Chondrocyte (in vitro differentiated cells): Measurements from ENCODE around the gene IQCH. TPM values are rescaled to one million over a fixed set of nuclear protein-coding genes. Genes with fewer than 3 reads are reported as not detected.

Experiments
- DNase-seq: peaks from one replicate; pipeline ENCODE4 v3.0.0; 2021; ENCODE audit warnings: mixed read lengths, low spot score
- H3K27ac Mint-ChIP-seq: one replicate; pipeline ENCODE4 v1.8.0; 2021; ENCODE audit warnings: mild to moderate bottlenecking, moderate library complexity, mixed read lengths; ENCODE audit not compliant: unreplicated experiment
- H3K27me3 Mint-ChIP-seq: 2 replicates; pipeline ENCODE4 v1.8.0; 2021; ENCODE audit warnings: low read depth, mixed read lengths
- H3K36me3 Mint-ChIP-seq: 2 replicates; pipeline ENCODE4 v1.8.0; 2021; ENCODE audit warnings: low read depth, mixed read lengths
- H3K4me1 Mint-ChIP-seq: 2 replicates; pipeline ENCODE4 v1.8.0; 2021; ENCODE audit warnings: low read depth, mild to moderate bottlenecking, mixed read lengths
- H3K4me3 Mint-ChIP-seq: one replicate; pipeline ENCODE4 v1.8.0; 2021; ENCODE audit warnings: mild to moderate bottlenecking, moderate library complexity, mixed read lengths; ENCODE audit not compliant: unreplicated experiment
- H3K9me3 Mint-ChIP-seq: 2 replicates; pipeline ENCODE4 v1.8.0; 2021; ENCODE audit warnings: low read depth, mixed read lengths
- CTCF ChIP-seq: fragments of 200-600 bp; sonication (generic); IDR thresholded peaks from 2 replicates; pipeline ENCODE4 v1.5.0; 2021; ENCODE audit warnings: antibody characterized with exemption, mild to moderate bottlenecking, moderate library complexity
- total RNA-seq: library from RNA; stranded (reverse); gene quantifications from 3 replicates; pipeline ENCODE4 v1.2.1, GENCODE V29; 2021

IQCH gene
- total RNA-seq, 1 donor from 2014 or later = 1.0 TPM

DNA sequence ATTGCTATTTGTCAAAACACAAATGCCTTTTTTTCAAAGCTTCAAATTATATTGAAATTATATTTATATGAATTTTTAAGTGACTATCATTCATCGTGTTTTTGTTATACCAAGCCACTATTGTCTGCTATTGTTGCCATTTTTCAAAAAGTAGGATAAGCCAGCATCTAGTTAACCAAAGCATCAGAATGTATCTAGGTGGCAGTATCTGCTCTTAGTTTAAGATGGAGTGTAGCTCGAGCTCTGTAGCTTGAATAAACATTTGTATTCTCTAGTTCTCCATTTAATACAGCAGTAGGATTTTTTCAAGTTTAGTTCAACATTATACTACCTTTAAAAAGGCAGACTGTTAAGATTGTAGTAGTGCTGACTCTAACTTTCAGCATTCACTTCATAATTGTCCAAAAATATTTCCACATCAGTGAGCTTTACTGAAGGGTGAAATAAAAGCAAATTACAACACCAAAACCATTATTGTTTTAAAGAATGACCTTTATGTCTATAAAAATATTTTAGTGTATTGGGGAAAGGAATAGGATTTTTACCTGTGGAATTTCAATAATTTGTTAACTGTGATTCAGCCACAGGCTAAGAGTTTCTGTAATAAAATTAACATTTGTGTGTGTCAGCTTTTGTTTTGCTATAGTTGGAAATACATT lies 246.7 kb downstream of the IQCH start:
- DNase-seq = no peak
- Mint-ChIP-seq H3K27ac (no peak overlapping the region), H3K36me3 (no peaks in the 10 kb centered on the region)

DNA sequence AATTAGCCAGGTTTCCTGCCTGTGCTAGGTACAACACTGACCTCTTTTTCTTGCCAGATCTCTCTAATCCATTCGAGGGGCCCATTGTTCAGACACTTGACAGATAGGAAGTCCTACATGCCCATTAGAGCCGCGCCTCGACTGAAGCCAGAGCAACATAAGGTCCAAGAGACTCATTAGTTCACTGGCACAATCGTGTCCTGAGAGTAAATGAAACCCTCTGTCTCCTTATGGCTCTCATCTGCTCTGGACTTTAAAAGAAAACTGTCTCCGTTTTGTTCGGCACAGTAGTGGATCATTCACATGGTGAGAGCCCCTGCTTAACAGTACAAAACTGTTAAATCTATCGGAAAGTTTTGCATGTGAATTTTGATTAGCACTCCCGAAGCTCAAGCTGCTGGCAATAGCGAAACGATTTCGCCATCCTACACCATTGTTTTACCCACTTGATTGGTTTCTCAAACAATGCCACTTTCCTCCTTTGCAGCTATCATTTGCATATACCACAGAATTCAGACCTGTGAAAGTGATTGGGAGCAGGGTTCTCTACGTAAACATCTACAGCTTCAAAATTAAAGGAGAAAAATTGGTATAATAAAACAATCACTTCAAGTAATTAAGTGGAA lies 247.4 kb downstream of the IQCH start:
- peaks cover 11% of the 10 kb centered on the region for H3K4me1 Mint-ChIP-seq
- no peak for DNase-seq
- no peaks in the 10 kb centered on the region for H3K27me3 Mint-ChIP-seq
- no peaks in the 10 kb centered on the region for H3K36me3 Mint-ChIP-seq
- no peaks in the 10 kb centered on the region for H3K9me3 Mint-ChIP-seq
- H3K27ac Mint-ChIP-seq = no peak overlapping the region
- no peak for TF ChIP-seq CTCF
- H3K4me3 Mint-ChIP-seq = no peak overlapping the region

More for the DNA sequence above, 246.7 kb downstream of the IQCH start:
- H3K4me3 Mint-ChIP-seq = no peak overlapping the region
- H3K27me3 Mint-ChIP-seq = no peaks in the 10 kb centered on the region
- TF ChIP-seq CTCF = peak; percentile 78
- H3K9me3 Mint-ChIP-seq = no peaks in the 10 kb centered on the region
- H3K4me1 Mint-ChIP-seq = peaks cover 11% of the 10 kb centered on the region

DNA sequence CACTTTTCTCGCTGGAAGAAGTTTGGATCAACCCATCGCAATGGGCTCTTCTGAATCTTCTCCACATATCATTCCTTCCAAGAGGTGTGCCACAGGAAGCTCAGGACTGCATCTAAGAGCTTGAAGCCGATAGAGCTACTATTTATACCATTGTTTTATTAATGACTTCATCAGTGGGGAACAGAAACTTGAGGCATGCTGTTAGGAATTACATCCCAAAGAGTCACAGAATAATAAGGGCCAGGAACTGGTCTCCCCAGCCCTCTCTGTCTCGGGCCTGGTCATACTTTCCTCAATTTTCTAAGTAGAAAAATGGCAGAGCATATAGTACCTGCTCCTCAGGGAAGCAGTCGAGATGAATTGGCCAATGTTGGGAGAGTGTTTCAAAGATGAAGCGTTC lies 249.5 kb downstream of the IQCH start:
- peaks cover 23% of the 10 kb centered on the region for H3K4me1 Mint-ChIP-seq
- TF ChIP-seq CTCF = no peak
- no peaks in the 10 kb centered on the region for H3K36me3 Mint-ChIP-seq
- no peak for DNase-seq
- no peaks in the 10 kb centered on the region for H3K9me3 Mint-ChIP-seq
- H3K27me3 Mint-ChIP-seq = no peaks in the 10 kb centered on the region
- H3K4me3 Mint-ChIP-seq = no peak overlapping the region
- no peak overlapping the region for H3K27ac Mint-ChIP-seq

DNA sequence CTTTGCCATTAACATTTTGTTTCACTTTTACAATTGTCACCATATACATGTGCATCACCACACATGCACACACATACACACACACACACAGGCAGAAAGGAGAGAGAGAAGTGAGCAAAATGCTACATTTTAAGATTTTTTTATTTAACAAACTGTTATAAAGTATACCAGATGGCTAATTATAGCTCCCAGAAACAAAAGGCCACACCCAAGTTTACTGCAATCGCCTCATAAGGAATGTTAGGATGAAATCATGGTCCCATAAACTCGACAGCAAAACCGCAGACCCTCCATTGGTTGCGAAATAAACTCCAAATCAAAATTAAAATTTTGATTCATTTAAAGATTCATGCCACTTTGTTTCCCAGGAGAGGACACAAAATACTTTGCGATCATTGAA lies 250.2 kb downstream of the IQCH start:
- no peak for DNase-seq
- Mint-ChIP-seq H3K4me1 (peaks cover 23% of the 10 kb centered on the region), H3K27ac (no peak overlapping the region), H3K36me3 (no peaks in the 10 kb centered on the region), H3K27me3 (no peaks in the 10 kb centered on the region), H3K4me3 (no peak overlapping the region), H3K9me3 (no peaks in the 10 kb centered on the region)
- TF ChIP-seq CTCF = no peak

DNA sequence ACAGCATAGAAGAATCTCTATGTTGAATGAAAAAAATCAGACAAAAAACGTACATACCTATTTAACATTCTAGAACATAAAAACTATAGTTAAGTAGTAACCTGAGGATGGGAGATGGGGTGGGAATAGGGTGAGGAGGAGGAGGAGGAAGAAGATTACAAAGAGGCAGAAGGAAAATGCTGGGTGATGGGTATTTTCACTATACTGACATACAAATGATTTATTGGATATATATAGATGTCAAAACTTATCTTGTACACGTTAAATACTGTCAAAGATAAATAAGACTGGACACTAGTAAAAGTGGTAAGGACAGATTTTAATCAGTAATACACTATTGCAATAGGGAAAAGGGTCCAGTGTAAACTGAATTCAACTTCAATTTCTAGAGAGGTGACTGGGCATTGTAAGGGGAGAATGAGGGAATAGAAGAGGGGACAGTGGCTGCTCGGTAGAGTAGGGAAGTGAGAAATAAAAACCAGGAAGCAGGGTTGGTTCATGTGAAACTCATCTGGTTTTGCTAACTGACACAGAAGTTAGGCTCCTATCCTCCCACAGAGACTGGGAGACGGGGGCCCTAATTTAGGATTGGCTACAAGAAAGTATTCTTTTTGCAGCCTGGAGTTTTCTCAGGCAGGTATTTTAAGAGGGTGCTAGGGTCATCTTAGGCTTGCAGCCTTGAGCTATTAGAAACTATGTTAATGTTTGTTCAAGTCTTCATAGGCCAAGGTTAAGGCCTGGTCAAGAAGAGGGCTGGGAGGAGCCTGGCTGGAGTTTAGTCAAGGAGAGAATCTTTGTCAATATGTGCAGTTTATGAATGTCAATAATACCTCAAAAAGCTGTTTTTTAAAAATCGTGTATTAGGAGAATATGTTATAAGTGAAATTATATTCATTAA lies 251.3 kb downstream of the IQCH start:
- Mint-ChIP-seq H3K4me1 (peaks cover 32% of the 10 kb centered on the region), H3K27ac (no peak overlapping the region), H3K27me3 (no peaks in the 10 kb centered on the region), H3K36me3 (no peaks in the 10 kb centered on the region), H3K4me3 (no peak overlapping the region), H3K9me3 (no peaks in the 10 kb centered on the region)
- no peak for DNase-seq
- TF ChIP-seq CTCF = no peak
